ENCODE results near the gene CTDSPL.

The CTDSPL gene

GRCh38 chr3:37913522-37913921 is 51.8 kb downstream of the CTDSPL start:
- no peak for DNase-seq (ENCODE audit: low read depth)

- no peak for DNase-seq (ENCODE audit: low read depth)
These were observed 55.0 kb downstream of the CTDSPL start for GRCh38 chr3:37916685-37917084.

- no peak for DNase-seq (ENCODE audit: low read depth)
These were observed 56.9 kb downstream of the CTDSPL start for GRCh38 chr3:37918627-37919026.

DNA sequence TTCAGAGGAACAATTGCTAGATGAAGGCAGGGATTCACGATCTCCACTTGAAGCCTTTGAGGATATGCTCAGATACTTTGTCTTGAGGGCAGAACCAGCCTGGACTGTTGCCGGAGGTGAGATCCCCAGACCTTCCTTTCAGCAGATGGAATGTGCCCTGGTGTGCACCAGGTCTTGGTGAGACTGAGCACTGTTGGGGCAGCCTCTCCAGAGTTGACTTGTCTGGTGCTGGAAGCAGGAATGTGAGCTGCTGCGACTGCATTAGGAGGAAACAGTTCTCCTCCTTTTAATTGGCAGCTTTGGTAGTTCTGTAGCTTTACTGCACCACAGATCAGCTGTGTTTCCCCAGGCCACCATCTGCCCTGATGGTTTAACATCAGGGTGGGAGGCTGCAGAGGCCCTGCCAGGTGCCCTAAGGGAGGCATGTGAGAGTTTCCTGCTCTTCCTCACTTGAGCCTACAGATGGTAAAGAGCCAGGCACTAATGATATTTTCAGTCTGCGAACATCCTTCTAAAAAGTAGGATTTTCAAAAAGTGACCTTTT is 58.5 kb downstream of the CTDSPL start:
- no peak for DNase-seq (ENCODE audit: low read depth)

DNA sequence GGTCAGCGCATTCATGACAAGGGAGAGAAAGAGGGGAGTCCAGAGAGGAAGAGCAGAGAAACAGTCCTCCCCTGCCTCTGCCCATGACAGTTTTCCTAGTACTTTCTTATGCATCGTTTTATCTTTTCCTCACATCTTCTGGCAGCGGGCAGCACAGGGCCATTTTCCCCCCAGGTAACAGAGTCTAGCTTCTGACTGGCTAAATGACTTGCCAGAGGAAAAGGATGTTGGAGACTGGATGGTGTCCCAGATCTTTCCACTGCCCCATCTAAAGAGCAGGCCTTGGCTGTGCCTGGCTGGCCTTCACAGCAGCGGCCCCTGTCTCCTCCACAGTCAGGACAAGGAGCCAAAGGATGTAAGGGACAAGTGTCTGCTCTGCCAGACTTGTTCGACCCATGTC is 59.3 kb downstream of the CTDSPL start:
- no peak for DNase-seq (ENCODE audit: low read depth)

DNA sequence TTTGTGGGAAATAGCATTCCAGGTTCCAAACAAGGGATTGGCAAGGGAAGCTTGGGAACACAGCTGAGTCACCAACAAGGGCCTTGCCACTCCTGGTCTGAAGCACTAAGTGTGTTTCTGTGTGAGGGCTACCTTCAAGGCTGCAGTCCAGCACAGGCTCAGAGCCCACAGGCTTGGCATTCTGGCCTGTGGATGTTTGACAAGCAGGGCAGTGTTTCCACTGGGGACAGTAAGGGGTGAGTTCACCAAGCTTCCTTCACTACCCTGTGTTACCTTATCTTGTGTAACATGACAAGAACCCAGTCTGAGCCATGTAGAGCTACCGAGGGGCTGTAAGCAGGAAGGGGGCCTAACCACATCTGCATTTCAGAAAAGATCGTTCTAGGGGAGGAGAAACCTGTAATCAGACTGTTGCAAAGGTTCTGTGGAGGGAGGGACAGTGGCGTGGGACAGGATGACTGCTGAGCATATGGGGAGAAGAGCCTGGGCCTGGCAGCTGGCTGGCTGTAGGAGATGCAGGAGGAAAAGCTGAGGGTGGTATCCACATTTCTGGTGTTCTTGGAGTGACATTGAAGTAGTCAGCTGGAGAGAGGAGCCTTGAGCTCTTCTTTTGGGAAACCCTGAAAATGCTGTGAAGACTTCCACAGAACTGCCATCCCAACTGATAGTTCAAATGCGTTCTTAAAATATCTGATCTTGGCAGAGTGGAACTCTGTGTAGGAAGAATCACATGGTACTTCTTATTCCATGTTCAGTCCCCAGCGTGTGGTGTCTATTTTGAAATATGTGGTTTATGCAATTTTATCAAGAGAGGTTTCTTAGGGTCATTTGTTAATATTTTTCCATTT is 61.3 kb downstream of the CTDSPL start:
- DNase-seq (ENCODE audit: low read depth), result no peak

DNA sequence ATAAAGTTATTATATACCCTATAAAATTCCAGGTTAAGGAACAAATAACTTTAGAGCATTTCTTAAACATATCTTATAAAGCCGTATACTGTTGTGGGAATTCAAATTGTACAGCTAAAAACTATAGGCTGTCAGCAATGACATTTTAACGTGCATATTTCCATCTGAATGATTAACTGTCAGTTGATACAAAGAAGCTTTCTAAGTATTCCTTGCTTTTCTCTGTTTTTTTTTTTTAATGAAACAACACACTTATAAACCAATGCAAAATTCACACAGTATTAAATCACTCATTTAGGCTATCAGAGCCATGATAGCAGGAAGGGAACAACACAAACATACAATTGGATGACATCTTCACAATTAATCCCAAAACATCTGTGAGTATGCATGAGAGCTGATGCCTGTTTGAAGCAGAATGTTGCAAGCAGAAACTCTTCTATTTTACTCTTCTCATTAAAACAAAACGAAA is 61.9 kb downstream of the CTDSPL start:
- no peak for DNase-seq (ENCODE audit: low read depth)

DNA sequence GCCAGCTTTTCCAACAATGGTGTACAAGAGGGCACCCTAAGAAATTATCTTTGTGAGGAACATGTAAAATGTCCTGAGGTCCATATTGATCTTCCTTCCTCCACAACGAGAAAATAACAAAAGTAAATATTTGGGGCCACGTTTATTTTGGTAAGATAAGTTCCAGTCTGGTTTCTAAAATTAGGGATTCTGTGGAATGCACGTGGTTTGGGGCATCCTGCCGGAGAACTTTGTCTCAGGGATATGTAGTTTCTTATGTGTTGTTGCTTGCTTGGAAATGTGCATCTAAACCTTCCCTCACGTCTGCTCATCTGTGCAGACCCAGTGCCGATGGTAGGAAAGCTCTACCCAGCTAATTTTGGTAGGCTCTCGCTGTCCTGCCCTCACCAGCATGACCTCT is 62.8 kb downstream of the CTDSPL start:
- DNase-seq (ENCODE audit: low read depth), result no peak

DNA sequence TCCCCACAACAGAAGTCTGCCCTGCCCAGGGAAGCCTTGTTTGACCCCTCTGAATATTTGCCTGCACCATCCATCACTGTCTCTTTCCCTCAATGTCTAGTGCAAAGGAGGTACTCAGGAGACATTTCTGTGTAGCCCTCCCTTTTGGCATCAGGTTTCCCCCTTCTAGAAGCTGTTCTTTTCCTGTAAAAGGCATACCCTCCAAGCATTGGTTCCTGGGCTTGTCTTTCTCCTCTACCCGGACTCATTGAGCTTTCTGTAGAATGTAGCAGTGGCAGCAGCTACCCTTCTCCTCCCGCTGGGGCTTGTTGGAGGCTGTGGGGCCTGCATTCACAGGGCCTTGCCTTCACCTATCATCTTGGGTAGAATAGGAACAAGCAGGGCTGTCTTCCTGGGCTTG is 63.5 kb downstream of the CTDSPL start:
- DNase-seq (ENCODE audit: low read depth), result no peak

GRCh38 chr3:37926611-37927010 is 64.9 kb downstream of the CTDSPL start:
- DNase-seq (ENCODE audit: low read depth), result no peak

GRCh38 chr3:37930495-37930894 is 68.8 kb downstream of the CTDSPL start:
- DNase-seq (ENCODE audit: low read depth), result no peak

- no peak for DNase-seq (ENCODE audit: low read depth)
These were observed 70.8 kb downstream of the CTDSPL start for GRCh38 chr3:37932505-37932904.

GRCh38 chr3:37934631-37935289 is 73.1 kb downstream of the CTDSPL start:
- DNase-seq (ENCODE audit: low read depth), result no peak

- no peak for DNase-seq (ENCODE audit: low read depth)
These were observed 73.6 kb downstream of the CTDSPL start for GRCh38 chr3:37935290-37935668.

- no peak for DNase-seq (ENCODE audit: low read depth)
These were observed 74.3 kb downstream of the CTDSPL start for GRCh38 chr3:37935756-37936666.

- no peak for DNase-seq (ENCODE audit: low read depth)
These were observed 75.5 kb downstream of the CTDSPL start for GRCh38 chr3:37937156-37937555.

DNA sequence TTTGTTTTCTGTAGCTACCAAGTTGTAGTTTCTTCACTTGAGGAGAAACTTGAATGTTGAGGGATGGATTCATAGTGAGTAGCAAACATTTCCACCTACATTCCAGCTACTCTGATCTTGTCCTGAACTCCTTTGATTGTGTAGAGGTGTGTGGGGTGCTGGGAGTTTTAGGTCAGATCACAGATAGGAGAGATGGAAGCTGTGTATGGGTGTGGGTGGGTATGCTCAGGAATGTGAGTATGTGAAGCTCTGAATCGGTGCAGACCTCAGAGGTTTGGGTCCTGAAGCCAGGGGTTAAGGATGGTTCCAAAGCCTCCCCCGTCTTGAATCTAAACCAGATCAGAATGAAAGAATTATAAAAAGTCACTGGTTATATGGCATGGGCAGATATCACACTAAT is 76.3 kb downstream of the CTDSPL start:
- DNase-seq (ENCODE audit: low read depth), result no peak

DNA sequence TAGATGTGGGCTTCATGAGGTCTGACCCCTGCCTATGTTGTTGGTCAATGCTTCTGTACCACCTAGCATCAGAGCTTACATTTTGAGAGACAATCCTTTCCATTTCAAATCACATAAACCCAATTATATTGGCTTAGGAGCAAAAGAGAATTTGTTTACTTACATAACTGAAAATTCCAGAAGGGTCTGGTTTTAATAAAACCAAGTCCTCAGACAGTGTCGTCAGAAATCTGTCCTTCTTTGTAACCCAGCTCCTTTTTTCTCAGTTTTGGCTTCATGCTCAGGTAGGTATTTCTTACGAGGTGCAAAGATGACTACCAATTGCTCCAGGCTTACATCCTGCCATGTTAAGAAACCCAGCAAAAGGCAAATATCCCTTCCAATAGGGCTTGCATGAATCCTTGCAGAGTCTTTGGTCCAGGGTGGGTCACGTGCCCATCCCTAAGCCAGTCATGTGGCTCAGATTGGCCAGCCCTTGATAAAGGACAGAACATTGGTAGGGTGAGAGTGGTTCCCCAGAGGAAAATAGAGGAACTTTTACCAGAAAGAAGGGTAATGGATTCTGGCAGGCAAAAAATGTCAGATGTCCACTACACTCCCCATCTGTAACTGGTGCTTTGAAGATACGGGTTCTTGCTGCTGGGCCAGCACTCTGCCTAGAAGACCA is 78.7 kb downstream of the CTDSPL start:
- no peak for DNase-seq (ENCODE audit: low read depth)

DNA sequence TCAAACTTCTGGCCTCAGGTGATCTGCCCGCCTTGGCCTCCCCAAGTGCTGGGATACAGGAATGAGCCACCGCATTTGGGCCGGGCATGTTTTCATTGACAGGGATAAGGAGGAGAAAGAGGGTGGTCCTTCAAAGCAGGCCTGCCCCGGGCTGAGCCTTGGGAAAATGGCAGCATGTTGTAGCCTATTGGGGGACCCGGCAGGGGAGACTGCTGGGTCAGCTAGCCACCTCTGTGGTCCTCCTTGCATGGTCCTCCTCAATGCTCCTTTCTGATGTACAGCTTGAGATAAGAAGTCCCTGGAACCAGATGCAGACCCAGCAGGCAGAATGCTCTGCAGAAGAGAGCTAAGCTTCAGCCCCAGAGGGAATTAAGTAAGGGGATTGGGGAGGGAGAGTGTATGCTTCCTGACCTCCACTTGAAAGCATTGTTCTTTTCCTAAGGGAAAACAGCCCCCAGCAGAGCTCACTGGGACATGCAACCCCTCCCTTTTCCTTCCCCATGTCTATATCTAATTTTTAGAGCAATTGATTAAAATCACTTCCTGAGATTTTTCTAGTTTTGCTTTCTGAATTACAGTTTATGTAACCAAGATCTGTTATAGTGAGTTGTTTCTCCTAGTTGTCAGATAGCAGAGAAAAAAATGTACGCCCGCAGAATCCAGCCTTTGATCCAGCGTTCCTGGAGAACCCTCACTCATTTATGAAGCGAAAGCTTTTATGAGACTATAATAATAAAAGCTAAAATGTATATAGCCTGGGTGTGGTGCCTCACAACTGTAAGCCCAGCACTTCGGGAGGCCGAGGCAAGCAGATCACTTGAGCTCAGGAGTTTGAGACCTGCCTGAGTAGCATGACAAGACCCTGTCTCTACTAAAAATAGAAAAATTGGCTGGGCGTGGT is 80.2 kb downstream of the CTDSPL start:
- no peak for DNase-seq (ENCODE audit: low read depth)

DNA sequence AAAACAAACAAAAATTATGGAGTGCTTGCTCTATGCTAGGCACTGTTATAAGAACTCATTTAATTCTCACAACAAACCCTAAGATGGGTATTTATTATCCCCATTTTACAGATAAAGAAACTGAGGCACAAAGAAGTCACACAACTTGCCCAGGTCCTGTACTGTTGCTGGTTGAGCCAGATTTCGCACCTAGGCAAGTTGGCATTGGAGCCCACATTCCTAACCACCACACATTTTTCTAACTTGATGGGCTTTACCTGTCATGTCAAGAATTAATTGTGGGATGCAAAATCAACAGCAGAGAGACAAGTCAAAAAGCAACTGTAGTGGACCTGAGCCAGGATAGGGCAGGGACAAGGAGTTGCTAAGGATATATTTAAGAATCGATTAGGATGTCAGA is 81.0 kb downstream of the CTDSPL start:
- no peak for DNase-seq (ENCODE audit: low read depth)

DNA sequence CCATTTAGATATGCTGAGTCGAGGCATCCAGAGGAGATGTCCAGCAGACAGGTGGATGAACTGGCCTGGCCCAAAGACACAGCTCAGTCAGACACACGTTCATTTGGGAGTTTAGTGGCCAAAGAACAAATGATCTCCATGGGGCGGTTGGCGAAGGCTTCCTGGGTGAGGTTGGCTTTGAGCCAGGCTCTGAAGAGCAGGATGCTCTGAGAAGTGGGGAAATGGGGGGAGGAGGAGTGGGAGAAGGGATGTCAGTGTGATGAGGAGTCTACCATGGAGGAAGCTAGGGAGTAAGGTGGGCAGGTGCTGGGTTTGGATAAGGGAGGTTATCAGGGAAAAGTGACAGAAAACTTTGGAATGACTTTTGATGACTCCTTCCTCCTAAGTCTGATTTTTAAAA is 81.4 kb downstream of the CTDSPL start:
- DNase-seq (ENCODE audit: low read depth), result no peak

All from activated T-helper 9 cell treated with anti-CD3 and anti-CD28 coated beads, Interleukin-2, amount 50 U/mL, for 16 hours (primary cell).